Heart right ventricle (tissue), 16 donors: Measurements from ENCODE around the gene NR1D1. TPM values are rescaled to one million over a fixed set of nuclear protein-coding genes. Genes with fewer than 3 reads are reported as not detected.

ENCODE experiments used
- ATAC-seq, 8 donors: fragments of 200-7000 bp; cut with Tn5 transposase; one replicate each; pipeline ENCODE4 v1.9.1; 2020; ENCODE audit warnings: mild to moderate bottlenecking in 8 of 8, moderate library complexity in 8 of 8, moderate number of reproducible peaks in 1 of 8
- DNase-seq, 2 donors: peaks; one replicate each; pipeline ENCODE4 v3.0.0-alpha.2; 2020
- H3K27ac ChIP-seq, 10 donors: fragments of 200-600 bp; sonication (generic) in 2 of 10; one replicate each; pipeline versions ENCODE4 v1.5.0 to v1.8.0; 2020 to 2022; ENCODE audit warnings: mild to moderate bottlenecking in 3 of 10
- H3K27me3 ChIP-seq, 7 donors: fragments of 200-600 bp; one replicate each; pipeline ENCODE4 v1.8.0; 2021 to 2022; ENCODE audit warnings: mild to moderate bottlenecking in 2 of 7
- H3K36me3 ChIP-seq, 9 donors: fragments of 200-600 bp; sonication (generic) in 1 of 9; one replicate each; pipeline versions ENCODE4 v1.5.0 to v1.8.0; 2020 to 2022; ENCODE audit warnings: mild to moderate bottlenecking in 2 of 9
- H3K4me1 ChIP-seq, 9 donors: fragments of 200-600 bp; sonication (generic) in 1 of 9; one replicate each; pipeline versions ENCODE4 v1.5.0 to v1.8.0; 2020 to 2022; ENCODE audit warnings: mild to moderate bottlenecking in 4 of 9
- H3K4me3 ChIP-seq, 10 donors: fragments of 200-600 bp; sonication (generic) in 2 of 10; one replicate each; pipeline versions ENCODE4 v1.5.0 to v1.8.0; 2020 to 2022; ENCODE audit warnings: mild to moderate bottlenecking in 7 of 10, moderate library complexity in 2 of 10
- H3K9me3 ChIP-seq, 11 donors: fragments of 200-600 bp in 10 of 11; sonication (generic) in 2 of 11; one replicate each; pipeline versions ENCODE4 v1.5.0 to v1.8.0; 2013 to 2022; ENCODE audit warnings: mild to moderate bottlenecking in 2 of 11, control low read depth in 1 of 11, moderate library complexity in 1 of 11
- CTCF ChIP-seq, 9 donors: fragments of 200-600 bp; sonication (generic) in 2 of 9; IDR thresholded peaks; one replicate each; pipeline versions ENCODE4 v1.5.0 to v1.8.0; 2021 to 2022; ENCODE audit warnings: antibody characterized with exemption in 9 of 9, mild to moderate bottlenecking in 5 of 9, moderate library complexity in 1 of 9
- WGBS, 2 donors: extraction: QIAGEN DNeasy Blood & Tissue Kit; methylation state at CpG; one replicate each; pipeline ENCODE4 v1.1.7; 2013; ENCODE audit warnings: inconsistent platforms in 1 of 2; 5-methylcytosine and 5-hydroxymethylcytosine counted together
- intact Hi-C, 10 donors: fragments of 100-400 bp; cut with DNase I; formaldehyde crosslinking; loops; one replicate each; pipeline versions ENCODE4 v1.11.1 to v1.14.2; 2022
- polyA plus RNA-seq, 2 donors: library from polyadenylated mRNA; stranded (reverse); fragments of 200-250 nt; gene quantifications; one replicate each; pipeline ENCODE4 v1.2.3, GENCODE V29; 2013
- total RNA-seq, 10 donors: library from RNA; stranded (reverse); fragmentation: NEBNext Ultra II Directional in 3 of 10; extraction: Animal tissue kit (Norgen Biotek cat#: 25700) in 3 of 10; gene quantifications; one replicate each; pipeline versions ENCODE4 v1.2.1 to v1.2.4, GENCODE V29; 2021 to 2023
- donor health status: Arrhythmogenic right ventricular cardiomyopathy.
- donor health status: ischemic (EF 13 %, LVEDD 7.1; RV severe dilation, severe dysfunction).
- donor health status: healthy with polysubstance abuse.
- donor health status: DM: no; HTN: yes; CAD: no.
- donor health status: DM: no; HTN: no; CAD: no.
- donor health status: ischemic (EF 25% LVEDD 6.9; RV normal size, moderate dysfunction).
- donor health status: ischemic (EF 25% LVEDD 5.7; RV mildly dilated, moderate dysfunction).
- donor health status: healthy.
- donor health status: DM: yes; HTN: yes; CAD: no.
- donor health status: Ischemic cardiomyopathy.
- donor health status: ischemic (EF 35%, LVEDD 5.7; RV mildly dilated, moderate dysfunction).
- donor health status: nonischemic (EF 11% LVEDD 7.7; RV severe dilation, severe dysfunction).
- donor health status: DM: yes; HTN: yes; CAD: no.
- donor health status: PGD.
- donor health status: ischemic (EF 29% LVEDD 5.4; RV normal size, mild dysfunction).
- donor health status: nonischemic (EF 23%, LVEDD 6.1; RV moderate dilation, normal function).

Gene NR1D1
- total and polyA plus RNA-seq, 12 donors, result 5.5 to 41.3 (median 25.1) TPM

- intact Hi-C loops, result no loop called here
- TF ChIP-seq CTCF (IDR thresholded peaks at IDR 0.05), result no peak
Observed at GRCh38 chr17:40100669-40101366, 429 bp upstream of the NR1D1 start.

GRCh38 chr17:40099619-40100418 lies 570 bp downstream of the NR1D1 start:
- no peaks in the 10 kb centered on the region for H3K27me3 ChIP-seq
- peak overlapping the region; percentile 59 to 100 (median 84) for H3K4me3 ChIP-seq
- DNase-seq (no peak), ATAC-seq (peak in 5 of 8 donors; percentile 0 to 6 (median 3))
- peaks cover 44 to 88% (median 77%) of the 10 kb centered on the region in 9 donors for H3K4me1 ChIP-seq
- H3K9me3 ChIP-seq, result no peaks in the 10 kb centered on the region
- WGBS, 2 donors, result 0 to 1% methylated on average over 31 of the region's 31 CpGs
- intact Hi-C loops, result loop anchor here in 6 of 10 donors (1.0 to 10.0 kb wide), 5 partner anchors 8 to 185 kb away; partner anchors contain the start of genes THRA (in 2 of the 6) and CDC6 (in 1 of the 6)
- H3K36me3 ChIP-seq, result peaks cover 0 to 38% (median 33%) of the 10 kb centered on the region in 9 donors
- no peak for TF ChIP-seq CTCF (IDR thresholded peaks at IDR 0.05)
- H3K27ac ChIP-seq, result peak overlapping the region; percentile 81 to 99 (median 95)

More at GRCh38 chr17:40100669-40101366, 429 bp upstream of the NR1D1 start:
- Histone ChIP-seq H3K4me3 (peak overlapping the region; percentile 59 to 100 (median 84)), H3K27me3 (no peaks in the 10 kb centered on the region), H3K36me3 (peaks cover 0 to 28% (median 23%) of the 10 kb centered on the region in 9 donors), H3K4me1 (peaks cover 34 to 88% (median 77%) of the 10 kb centered on the region in 9 donors), H3K9me3 (no peaks in the 10 kb centered on the region), H3K27ac (peak overlapping the region; percentile 81 to 99 (median 95))
- 0 to 1% methylated on average over 25 of the region's 25 CpGs for WGBS, 2 donors
- peak; percentile 98 to 99 for DNase-seq
- peak; percentile 65 to 82 (median 76) for ATAC-seq

GRCh38 chr17:40098846-40099618 lies 1.4 kb downstream of the NR1D1 start:
- DNase-seq (peak; percentile 100), ATAC-seq (peak; percentile 81 to 88 (median 84))
- intact Hi-C loops, result loop anchor here in 6 of 10 donors (1.0 to 10.0 kb wide), 5 partner anchors 9 to 186 kb away; partner anchors contain the start of genes THRA (in 2 of the 6) and CDC6 (in 1 of the 6)
- WGBS, 2 donors, result 1% methylated on average over 48 to 52 of the region's 52 CpGs
- Histone ChIP-seq H3K27ac (peak overlapping the region; percentile 81 to 99 (median 95)), H3K27me3 (no peaks in the 10 kb centered on the region), H3K36me3 (peaks cover 0 to 46% (median 41%) of the 10 kb centered on the region in 9 donors), H3K9me3 (no peaks in the 10 kb centered on the region), H3K4me3 (peak overlapping the region; percentile 59 to 100 (median 84)), H3K4me1 (peaks cover 52 to 90% (median 79%) of the 10 kb centered on the region in 9 donors)
- TF ChIP-seq CTCF (IDR thresholded peaks at IDR 0.05), result no peak
